Transverse colon (tissue), 4 donors: ENCODE results near the gene EHD2. TPM values are rescaled to one million over a fixed set of nuclear protein-coding genes. Genes with fewer than 3 reads are reported as not detected.
"Not testable (repeated sequence)": the region's sequence is repeated elsewhere in the genome, so short reads cannot be mapped to it uniquely, and the experiment has no call there.

Experiments
- DNase-seq: peaks from one replicate; pipeline ENCODE4 v3.0.0-alpha.2; 2019
- H3K27ac ChIP-seq, 4 donors: fragments of 200-600 bp; sonication (generic); 2 replicates each; pipeline ENCODE4 v1.5.1; 2016 to 2018; ENCODE audit warnings: inconsistent platforms in 4 of 4
- H3K27me3 ChIP-seq: fragments of 200-600 bp; sonication (generic); 2 replicates; pipeline ENCODE4 v1.5.1; 2017; ENCODE audit warnings: inconsistent platforms
- H3K36me3 ChIP-seq, 4 donors: fragments of 200-600 bp; sonication (generic); 2 replicates each; pipeline ENCODE4 v1.5.1; 2017 to 2019; ENCODE audit warnings: inconsistent platforms in 4 of 4
- H3K4me1 ChIP-seq, 4 donors: fragments of 200-600 bp; sonication (generic); 2 replicates each; pipeline ENCODE4 v1.5.1; 2017 to 2020; ENCODE audit warnings: inconsistent platforms in 4 of 4
- H3K4me3 ChIP-seq, 4 donors: fragments of 200-600 bp; sonication (generic); 1 replicate in 1 of 4; 2 replicates in 3 of 4; pipeline versions ENCODE4 v1.5.1 to v1.6.1; 2017 to 2019; ENCODE audit warnings: inconsistent platforms in 4 of 4
- H3K9me3 ChIP-seq, 2 donors: fragments of 200-600 bp; sonication (generic); 2 replicates each; pipeline ENCODE4 v1.5.1; 2017 to 2019; ENCODE audit warnings: inconsistent platforms in 2 of 2
- EP300 ChIP-seq: sonication (generic); formaldehyde crosslinking; IDR thresholded peaks from one replicate; pipeline ENCODE4 v1.6.1; 2017; ENCODE audit warnings: antibody characterized with exemption, low read depth
- POLR2A ChIP-seq: fragments of 450-650 bp; IDR thresholded peaks from one replicate; pipeline ENCODE4 v1.6.1; 2016; ENCODE audit warnings: antibody characterized with exemption, mild to moderate bottlenecking, moderate library complexity
- POLR2AphosphoS5 ChIP-seq, 3 donors: sonication (generic); formaldehyde crosslinking; IDR thresholded peaks; one replicate each; pipeline ENCODE4 v1.6.1; 2016; ENCODE audit warnings: antibody characterized with exemption in 3 of 3
- WGBS, 2 donors: methylation state at CpG; one replicate each; pipeline ENCODE4 v1.1.5; 2018; ENCODE audit warnings: low coverage in 1 of 2; 5-methylcytosine and 5-hydroxymethylcytosine counted together
- in situ Hi-C, 4 donors: fragments of 200-750 bp; cut with MboI; loops; one replicate each; pipeline versions ENCODE4 v1.15.0 to v1.15.1; 2017; ENCODE audit warnings: low sequenced_read_pairs in 3 of 4, low pct_ligation_motif_present in 1 of 4, low pct_unique_long_range_greater_than_20kb in 1 of 4
- intact Hi-C: fragments of 100-400 bp; cut with DNase I; formaldehyde crosslinking; loops from one replicate; pipeline ENCODE4 v1.15.1; 2023; ENCODE audit warnings: low total_unique reads
- total RNA-seq, 4 donors: library from RNA; depleted of rRNA; stranded (reverse); fragments of >200 nt; gene quantifications; one replicate each; pipeline ENCODE4 v1.1.0, GENCODE V29; 2016
- TF ChIP-seq, protein P1 (sequence below), 5 experiments: fragments of 200-600 bp in 3 of 5; fragments of 450-650 bp in 2 of 5; sonication (generic) in 3 of 5; IDR thresholded peaks; 1 replicate in 2 of 5; 2 replicates in 3 of 5; pipeline ENCODE4 v1.5.1; 2016 to 2017; ENCODE audit warnings: antibody characterized with exemption in 5 of 5, inconsistent platforms in 3 of 5, mild to moderate bottlenecking in 2 of 5, moderate library complexity in 1 of 5

The EHD2 gene
- total RNA-seq, 4 donors from 2014 or later, result 15.2 to 93.1 (median 25.3) TPM

GRCh38 chr19:47704656-47705055 lies 8.6 kb upstream of the EHD2 start:
- intact Hi-C loops (loop anchor here (10.0 kb wide), 1 partner anchor 190 kb away; the partner anchor contains the start of gene NAPA), in situ Hi-C loops (loop anchor here (5.0 to 25.0 kb wide), 4 partner anchors 267 to 417 kb away; partner anchors contain the start of gene C5AR1 (in 1 of the 4))
- 94% methylated on average over 3 of the region's 3 CpGs; no CpG with 5 or more reads in 1 of the 2 donors for WGBS, 2 donors
- no peak overlapping the region for H3K4me3 ChIP-seq
- H3K27me3 ChIP-seq, result peaks cover 6% of the 10 kb centered on the region
- no peaks in the 10 kb centered on the region for H3K9me3 ChIP-seq
- peak overlapping the region; percentile 53 to 74 (median 61) for H3K27ac ChIP-seq
- H3K4me1 ChIP-seq, result peaks cover 0 to 13% (median 7%) of the 10 kb centered on the region in 4 donors
- H3K36me3 ChIP-seq, result peaks cover 0 to 14% (median 3%) of the 10 kb centered on the region in 4 donors
- TF ChIP-seq EP300, result no peak
- no peak for TF ChIP-seq POLR2AphosphoS5 (IDR thresholded peaks at IDR 0.05)
- TF ChIP-seq, protein P1, sequence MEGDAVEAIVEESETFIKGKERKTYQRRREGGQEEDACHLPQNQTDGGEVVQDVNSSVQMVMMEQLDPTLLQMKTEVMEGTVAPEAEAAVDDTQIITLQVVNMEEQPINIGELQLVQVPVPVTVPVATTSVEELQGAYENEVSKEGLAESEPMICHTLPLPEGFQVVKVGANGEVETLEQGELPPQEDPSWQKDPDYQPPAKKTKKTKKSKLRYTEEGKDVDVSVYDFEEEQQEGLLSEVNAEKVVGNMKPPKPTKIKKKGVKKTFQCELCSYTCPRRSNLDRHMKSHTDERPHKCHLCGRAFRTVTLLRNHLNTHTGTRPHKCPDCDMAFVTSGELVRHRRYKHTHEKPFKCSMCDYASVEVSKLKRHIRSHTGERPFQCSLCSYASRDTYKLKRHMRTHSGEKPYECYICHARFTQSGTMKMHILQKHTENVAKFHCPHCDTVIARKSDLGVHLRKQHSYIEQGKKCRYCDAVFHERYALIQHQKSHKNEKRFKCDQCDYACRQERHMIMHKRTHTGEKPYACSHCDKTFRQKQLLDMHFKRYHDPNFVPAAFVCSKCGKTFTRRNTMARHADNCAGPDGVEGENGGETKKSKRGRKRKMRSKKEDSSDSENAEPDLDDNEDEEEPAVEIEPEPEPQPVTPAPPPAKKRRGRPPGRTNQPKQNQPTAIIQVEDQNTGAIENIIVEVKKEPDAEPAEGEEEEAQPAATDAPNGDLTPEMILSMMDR (IDR thresholded peaks at IDR 0.05), result no peak
- no peak for TF ChIP-seq POLR2A
- DNase-seq, result no peak

DNA sequence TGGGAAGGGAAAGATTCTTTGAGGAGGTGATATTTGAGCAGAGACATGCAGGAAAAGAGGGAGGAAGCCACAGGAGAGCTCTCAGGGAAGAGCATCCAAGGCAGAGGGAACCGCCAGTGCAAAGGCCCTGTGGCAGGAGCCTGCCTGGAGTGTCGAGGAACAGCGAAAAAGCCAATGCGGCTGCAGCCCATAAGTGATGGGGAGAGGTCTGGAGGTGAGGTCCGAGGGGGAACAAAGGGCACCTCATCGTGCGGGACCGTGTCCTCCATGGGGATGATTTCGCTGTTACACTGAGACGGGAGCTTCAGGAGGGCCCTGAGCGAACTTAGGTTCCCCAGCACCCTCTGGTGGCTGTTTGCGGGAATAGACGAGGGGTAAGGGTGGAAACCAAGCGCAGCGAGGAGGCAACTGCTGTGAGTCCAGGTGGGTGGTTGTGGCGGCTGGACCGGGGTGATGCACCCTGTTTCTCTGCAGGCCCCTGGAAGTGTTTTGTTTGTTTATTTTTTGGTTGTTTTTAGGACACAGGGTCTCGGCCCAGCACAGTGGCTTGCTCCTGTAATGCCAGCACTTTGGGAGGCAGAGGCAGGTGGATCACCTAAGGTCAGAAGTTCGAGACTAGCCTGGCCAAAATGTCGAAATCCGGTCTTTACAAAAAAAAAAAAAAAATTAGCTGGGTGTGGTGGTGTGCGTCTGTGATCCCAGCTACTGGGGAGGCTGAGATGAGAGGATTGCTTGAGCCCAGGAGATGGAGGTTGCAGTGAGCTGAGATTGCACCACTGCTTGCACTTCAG lies 5.9 kb upstream of the EHD2 start:
- peaks cover 0 to 13% (median 7%) of the 10 kb centered on the region in 4 donors for H3K4me1 ChIP-seq
- no peak overlapping the region for H3K4me3 ChIP-seq
- no peaks in the 10 kb centered on the region for H3K36me3 ChIP-seq
- in situ Hi-C loops, result loop anchor here (5.0 to 25.0 kb wide), 4 partner anchors 270 to 420 kb away; partner anchors contain the start of gene C5AR1 (in 1 of the 4)
- 15 to 19% methylated on average over 17 to 22 of the region's 22 CpGs for WGBS, 2 donors
- H3K9me3 ChIP-seq, result no peaks in the 10 kb centered on the region
- TF ChIP-seq, protein P1 (IDR thresholded peaks at IDR 0.05), result peak; percentile 81 to 88 (median 83)
- TF ChIP-seq EP300, result no peak
- DNase-seq, result peak; percentile 82
- no peak overlapping the region for H3K27ac ChIP-seq
- peaks cover 17% of the 10 kb centered on the region for H3K27me3 ChIP-seq
- intact Hi-C loops, result loop anchor here (2.0 to 10.0 kb wide), 2 partner anchors 193 to 271 kb away; partner anchors contain the start of gene NAPA

DNA sequence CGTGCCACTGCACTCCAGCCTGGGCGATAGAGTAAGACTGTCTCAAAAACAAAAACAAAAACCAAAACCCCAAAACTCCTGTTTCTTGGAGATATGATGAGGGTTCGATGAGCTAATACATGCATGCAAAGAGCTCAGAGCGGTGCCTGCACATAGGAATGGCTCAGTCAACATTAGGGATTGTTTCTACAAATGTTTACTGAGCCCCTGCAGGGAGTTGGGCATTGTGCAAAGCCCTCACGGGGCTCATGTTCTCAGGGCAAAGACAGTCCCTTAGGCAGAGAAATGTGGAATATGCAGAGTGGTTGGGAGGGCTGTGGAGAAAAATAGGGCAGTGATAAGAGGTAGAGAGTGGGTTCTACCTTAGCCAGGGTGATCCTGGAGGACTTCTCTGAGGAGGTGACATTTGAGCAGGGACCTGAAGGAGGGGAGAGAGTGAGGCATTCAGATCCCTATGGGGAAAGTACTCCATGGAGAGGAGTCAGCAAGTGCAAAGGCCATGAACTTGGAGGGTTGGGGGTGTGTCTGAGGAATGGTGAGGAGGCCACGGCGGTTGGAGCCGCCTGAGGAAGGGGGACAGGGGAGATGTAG lies 1.5 kb upstream of the EHD2 start:
- H3K36me3 ChIP-seq, result no peaks in the 10 kb centered on the region
- intact Hi-C loops (loop anchor here (2.0 kb wide), 1 partner anchor 31 kb away; no protein-coding TSS in a partner anchor), in situ Hi-C loops (loop anchor here in 3 of 4 donors (25.0 kb wide), 2 partner anchors 399 to 424 kb away; partner anchors contain the start of gene C5AR1 (in 1 of the 3))
- DNase-seq, result no peak
- H3K27ac ChIP-seq, result no peak overlapping the region
- H3K4me1 ChIP-seq, result peaks cover 3 to 23% (median 9%) of the 10 kb centered on the region in 4 donors
- peaks cover 34% of the 10 kb centered on the region for H3K27me3 ChIP-seq
- H3K9me3 ChIP-seq, result no peaks in the 10 kb centered on the region
- 75 to 76% methylated on average over 7 to 8 of the region's 8 CpGs for WGBS, 2 donors
- TF ChIP-seq POLR2A (no peak), EP300 (no peak), POLR2AphosphoS5 (IDR thresholded peaks at IDR 0.05) (no peak)
- TF ChIP-seq, protein P1 (IDR thresholded peaks at IDR 0.05), result no peak
- H3K4me3 ChIP-seq, result no peak overlapping the region

DNA sequence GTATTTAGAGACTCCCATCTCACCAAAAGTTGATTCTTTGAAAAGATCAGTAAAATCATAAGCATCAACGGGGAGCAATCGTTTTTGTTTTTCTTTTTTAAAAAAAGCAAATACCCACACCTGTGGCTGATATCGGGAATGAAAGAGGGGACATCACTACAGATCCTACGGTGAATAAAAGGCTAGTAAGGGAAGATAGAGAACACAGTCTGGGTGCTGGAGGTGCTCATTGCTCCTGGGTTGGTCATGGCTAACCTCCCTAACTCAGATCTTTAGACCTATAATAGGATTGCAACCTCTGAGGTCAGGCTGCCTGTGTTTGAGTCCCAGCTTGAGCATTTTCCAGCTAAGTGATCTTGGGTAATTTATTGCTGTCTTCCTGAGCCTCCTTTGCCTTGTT lies 1.1 kb downstream of the EHD2 start:
- DNase-seq, result no peak
- TF ChIP-seq, protein P1 (IDR thresholded peaks at IDR 0.05), result no peak
- TF ChIP-seq POLR2A (no peak), EP300 (no peak), POLR2AphosphoS5 (IDR thresholded peaks at IDR 0.05) (no peak)
- Histone ChIP-seq H3K4me3 (peak overlapping the region in 3 of 4 donors; percentile 44 to 60 (median 51)), H3K36me3 (no peaks in the 10 kb centered on the region), H3K27me3 (peaks cover 28% of the 10 kb centered on the region), H3K4me1 (peaks cover 18 to 47% (median 25%) of the 10 kb centered on the region in 4 donors), H3K9me3 (no peaks in the 10 kb centered on the region), H3K27ac (peak overlapping the region; percentile 88 to 95 (median 89))
- in situ Hi-C loops, result loop anchor here in 3 of 4 donors (25.0 kb wide), 2 partner anchors 402 to 427 kb away; partner anchors contain the start of gene C5AR1 (in 1 of the 3)
- WGBS, 2 donors, result 81 to 85% methylated on average over 4 of the region's 4 CpGs
- intact Hi-C loops, result no loop called here

DNA sequence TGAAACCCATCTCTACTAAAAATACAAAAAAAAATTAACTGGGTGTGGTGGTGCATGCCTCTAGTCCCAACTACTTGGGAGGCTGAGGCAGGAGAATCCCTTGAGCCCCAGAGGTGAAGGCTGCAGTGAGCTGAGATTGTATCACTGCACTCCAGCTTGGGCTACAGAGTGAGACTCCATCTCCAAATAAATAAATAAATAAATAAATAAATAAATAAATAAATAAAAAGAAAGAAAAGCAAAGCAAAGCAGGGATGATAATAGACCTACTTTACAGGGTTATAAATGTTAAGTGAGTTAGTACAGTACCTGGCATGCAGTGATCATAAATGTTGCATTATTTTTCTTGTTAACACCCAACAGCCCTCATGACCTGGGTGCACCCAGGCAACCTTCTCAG lies 1.6 kb downstream of the EHD2 start:
- intact Hi-C loops, result not testable (repeated sequence)
- in situ Hi-C loops, result loop anchor here in 3 of 4 donors (25.0 kb wide), 2 partner anchors 403 to 428 kb away; partner anchors contain the start of gene C5AR1 (in 1 of the 3)
- H3K27ac ChIP-seq, result peak overlapping the region; percentile 88 to 95 (median 89)

More for the DNA sequence above, 1.6 kb downstream of the EHD2 start:
- not testable (repeated sequence) for H3K9me3 ChIP-seq, H3K36me3 ChIP-seq, DNase-seq
- H3K27me3 ChIP-seq, result peaks cover 28% of the 10 kb centered on the region
- peak overlapping the region in 2 of 4 donors; percentile 44 to 60 for H3K4me3 ChIP-seq
- H3K4me1 ChIP-seq, result peaks cover 18 to 51% (median 27%) of the 10 kb centered on the region in 4 donors
